ENCODE results near the gene ANKRD52. TPM values are rescaled to one million over a fixed set of nuclear protein-coding genes. Genes with fewer than 3 reads are reported as not detected.

ANKRD52 gene
- total RNA-seq, 1 experiment from 2014 or later: 67.5 TPM

GRCh38 chr12:56188131-56188777, 69.9 kb downstream of the ANKRD52 start:
- TF ChIP-seq SIN3A (IDR thresholded peaks at IDR 0.05; ENCODE audit: borderline replicate concordance, insufficient read depth, low read depth, low read length): no peak
- ChIA-PET POLR2A (interaction anchor here (0.5 to 0.7 kb wide), 3 partner anchors 65 to 510 kb away, joined by 3 to 7 read pairs (median 4); no protein-coding TSS in a partner anchor), CTCF (interaction anchor here (0.5 to 2.0 kb wide), 4 partner anchors 34 to 254 kb away, joined by 3 to 41 read pairs (median 6); partner anchors contain the start of gene RNF41)
- Histone ChIP-seq H3K27ac (ENCODE audit: low read length) (peak overlapping the region; percentile 88), H3K36me3 (ENCODE audit: control insufficient read depth, insufficient read depth, low read length) (peaks cover 25% of the 10 kb centered on the region), H3K4me1 (ENCODE audit: control insufficient read depth, insufficient read depth, low read length) (peaks cover 12% of the 10 kb centered on the region), H3K9me3 (ENCODE audit: control insufficient read depth, insufficient read depth, low read depth, low read length) (no peaks in the 10 kb centered on the region), H3K27me3 (ENCODE audit: control insufficient read depth, insufficient read depth, low read length) (no peaks in the 10 kb centered on the region), H3K4me3 (ENCODE audit: low read depth in 2 of 2, low read length in 2 of 2) (peak overlapping the region; percentile 77 to 94)
- intact Hi-C loops (cut with micrococcal nuclease; ENCODE audit: unreplicated experiment): no loop called here
- in situ Hi-C loops (cut with HindIII; ENCODE audit: low pct_unique_long_range_greater_than_20kb, low sequenced_read_pairs): no loop called here
- no TSS peak for BruUV-seq (replicated peaks)
- ATAC-seq (no peak), DNase-seq (ENCODE audit: low read depth, low spot score) (no peak)

Other genes starting within 250 kb of the ANKRD52 start
- 6.9 TPM for gene IKZF4, start 237.3 kb downstream of the ANKRD52 start, total RNA-seq (2021; ENCODE audit: unreplicated experiment)
- 46.4 TPM for gene RPS26, start 216.5 kb downstream of the ANKRD52 start, total RNA-seq (2021; ENCODE audit: unreplicated experiment)
- gene ERBB3, start 178.2 kb downstream of the ANKRD52 start, total RNA-seq (2021; ENCODE audit: unreplicated experiment): 0.90 TPM
- gene PA2G4, start 153.8 kb downstream of the ANKRD52 start, total RNA-seq (2021; ENCODE audit: unreplicated experiment): 175 TPM
- 2,264 TPM for gene RPL41, start 141.8 kb downstream of the ANKRD52 start, total RNA-seq (2021; ENCODE audit: unreplicated experiment)
- 6.0 TPM for gene ZC3H10, start 140.1 kb downstream of the ANKRD52 start, total RNA-seq (2021; ENCODE audit: unreplicated experiment)
- 152 TPM for gene ESYT1, start 130.1 kb downstream of the ANKRD52 start, total RNA-seq (2021; ENCODE audit: unreplicated experiment)
- gene MYL6B, start 105.8 kb downstream of the ANKRD52 start, total RNA-seq (2021; ENCODE audit: unreplicated experiment): 66.5 TPM
- 1,024 TPM for gene MYL6, start 100.0 kb downstream of the ANKRD52 start, total RNA-seq (2021; ENCODE audit: unreplicated experiment)
- gene SMARCC2, start 68.9 kb downstream of the ANKRD52 start, total RNA-seq (2021; ENCODE audit: unreplicated experiment): 129 TPM
- gene RNF41, start 36.5 kb downstream of the ANKRD52 start, total RNA-seq (2021; ENCODE audit: unreplicated experiment): 35.3 TPM
- 99.6 TPM for gene NABP2, start 34.0 kb downstream of the ANKRD52 start, total RNA-seq (2021; ENCODE audit: unreplicated experiment)
- gene SLC39A5, start 28.3 kb downstream of the ANKRD52 start, total RNA-seq (2021; ENCODE audit: unreplicated experiment): 0.23 TPM
- 20.0 TPM for gene COQ10A, start 8.6 kb upstream of the ANKRD52 start, total RNA-seq (2021; ENCODE audit: unreplicated experiment)
- 240 TPM for gene CS, start 41.9 kb upstream of the ANKRD52 start, total RNA-seq (2021; ENCODE audit: unreplicated experiment)
- 115 TPM for gene CNPY2, start 57.6 kb upstream of the ANKRD52 start, total RNA-seq (2021; ENCODE audit: unreplicated experiment)
- 71.9 TPM for gene PAN2, start 75.6 kb upstream of the ANKRD52 start, total RNA-seq (2021; ENCODE audit: unreplicated experiment)
- gene IL23A, start 80.5 kb upstream of the ANKRD52 start, total RNA-seq (2021; ENCODE audit: unreplicated experiment): 0.41 TPM
- 50.4 TPM for gene STAT2, start 101.7 kb upstream of the ANKRD52 start, total RNA-seq (2021; ENCODE audit: unreplicated experiment)
- 0.10 TPM for gene APOF, start 104.5 kb upstream of the ANKRD52 start, total RNA-seq (2021; ENCODE audit: unreplicated experiment)
- 46.2 TPM for gene TIMELESS, start 191.0 kb upstream of the ANKRD52 start, total RNA-seq (2021; ENCODE audit: unreplicated experiment)
- gene MIP, start 196.3 kb upstream of the ANKRD52 start, total RNA-seq (2021; ENCODE audit: unreplicated experiment): not detected
- 3.7 TPM for gene SPRYD4, start 210.2 kb upstream of the ANKRD52 start, total RNA-seq (2021; ENCODE audit: unreplicated experiment)
- 1.3 TPM for gene GLS2, start 229.8 kb upstream of the ANKRD52 start, total RNA-seq (2021; ENCODE audit: unreplicated experiment)